Ectodermal cell (in vitro differentiated cells): ENCODE data around the gene MED8. TPM values are rescaled to one million over a fixed set of nuclear protein-coding genes. Genes with fewer than 3 reads are reported as not detected.
A peak's percentile ranks its signal among the peaks of the same experiment; 100 is the strongest.

ENCODE experiments used
- H3K27ac ChIP-seq: 2 replicates; pipeline ENCODE4 v1.7.0; 2013; ENCODE audit warnings: mild to moderate bottlenecking, low read depth, low read length; ENCODE audit not compliant: insufficient read depth, poor library complexity, severe bottlenecking
- H3K27me3 ChIP-seq: 2 replicates; pipeline ENCODE4 v1.7.0; 2013; ENCODE audit warnings: mild to moderate bottlenecking, low read length; ENCODE audit not compliant: insufficient read depth, control insufficient read depth, poor library complexity, severe bottlenecking
- H3K36me3 ChIP-seq: one replicate; pipeline ENCODE4 v1.7.0; 2013; ENCODE audit warnings: low read length; ENCODE audit not compliant: control insufficient read depth, insufficient read depth
- H3K4me1 ChIP-seq: one replicate; pipeline ENCODE4 v1.7.0; 2013; ENCODE audit warnings: low read length; ENCODE audit not compliant: control insufficient read depth, insufficient read depth
- H3K4me3 ChIP-seq: 2 replicates; pipeline ENCODE4 v1.7.0; 2013; ENCODE audit warnings: low read depth, low read length, control low read depth; ENCODE audit not compliant: insufficient read depth
- H3K9me3 ChIP-seq: 2 replicates; pipeline ENCODE4 v1.7.0; 2013; ENCODE audit warnings: mild to moderate bottlenecking, low read length, moderate library complexity; ENCODE audit not compliant: control insufficient read depth
- WGBS, 2 experiments: methylation state at CpG; one replicate each; pipeline ENCODE4 v1.1.7; 2013; ENCODE audit warnings: missing lambda C conversion rate in 2 of 2; 5-methylcytosine and 5-hydroxymethylcytosine counted together
- polyA plus RNA-seq, 4 experiments: library from polyadenylated mRNA; stranded (reverse); fragments of 50-300 nt; gene quantifications; one replicate each; pipeline ENCODE4 v1.2.3, GENCODE V29; 2013

The MED8 gene, protein sequence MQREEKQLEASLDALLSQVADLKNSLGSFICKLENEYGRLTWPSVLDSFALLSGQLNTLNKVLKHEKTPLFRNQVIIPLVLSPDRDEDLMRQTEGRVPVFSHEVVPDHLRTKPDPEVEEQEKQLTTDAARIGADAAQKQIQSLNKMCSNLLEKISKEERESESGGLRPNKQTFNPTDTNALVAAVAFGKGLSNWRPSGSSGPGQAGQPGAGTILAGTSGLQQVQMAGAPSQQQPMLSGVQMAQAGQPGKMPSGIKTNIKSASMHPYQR
- polyA plus RNA-seq (2013, experiment 1 of 4) = 24.8 TPM
- 22.7 TPM for polyA plus RNA-seq (2013, experiment 2 of 4)
- polyA plus RNA-seq (2013, experiment 3 of 4) = 18.6 TPM
- polyA plus RNA-seq (2013, experiment 4 of 4) = 18.9 TPM

DNA sequence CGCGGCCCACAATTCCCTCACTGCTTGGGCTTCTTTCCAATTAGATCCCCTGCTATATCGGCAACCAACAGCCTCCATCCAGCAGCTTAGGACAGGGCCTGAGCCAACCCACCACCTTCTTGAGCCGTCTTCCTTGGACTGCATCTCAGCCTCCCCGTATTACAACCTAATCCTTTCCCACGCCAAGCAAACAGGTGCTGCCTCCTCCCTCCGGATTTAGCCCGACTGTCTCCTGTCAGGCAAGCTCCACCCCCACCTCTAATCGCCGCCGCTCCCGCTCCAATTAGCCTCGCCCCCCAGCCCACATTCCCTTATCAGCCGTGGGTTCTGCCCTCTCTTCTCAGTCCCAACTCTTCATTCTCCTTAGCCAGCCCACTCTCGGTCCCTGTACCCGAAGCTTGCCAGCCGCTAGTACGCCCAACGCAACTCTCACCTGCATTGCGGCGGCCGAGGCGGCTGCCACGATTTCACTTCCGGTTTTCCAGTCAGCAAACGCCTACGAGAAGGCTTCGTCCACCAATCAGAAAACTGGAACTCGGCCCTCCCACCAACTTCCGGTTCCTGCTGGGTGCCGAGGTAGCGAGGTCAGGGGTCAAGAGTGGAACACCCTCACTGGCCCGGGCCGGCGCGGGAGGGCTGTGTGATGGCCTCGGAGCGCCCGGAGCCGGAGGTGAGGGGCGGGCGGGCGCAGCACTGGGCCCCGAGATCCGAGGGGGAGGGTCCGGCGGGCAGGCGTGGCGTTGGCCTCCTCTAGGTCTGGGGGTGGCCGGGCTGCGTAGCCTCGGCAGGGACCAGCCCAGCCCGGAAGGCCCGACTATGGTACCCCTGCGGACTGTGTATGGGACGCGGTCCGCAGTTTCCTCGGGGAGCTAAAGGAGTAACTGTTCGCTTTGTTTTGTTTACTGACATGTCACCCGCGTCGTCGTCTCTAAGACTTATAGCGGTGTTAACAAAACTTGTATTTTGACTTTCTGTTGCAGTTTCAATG, at the start of gene MED8, which contains the start of gene SZT2:
Gene MED8 (minus strand): TSS at position 475 of the 988 bp plus-strand sequence. CDS start 36 bp downstream, at position 439.
Gene SZT2 (plus strand): TSS at position 574 of the 988 bp plus-strand sequence. CDS start 70 bp downstream, at position 644.
- Histone ChIP-seq H3K36me3 (peaks cover 23% of the 10 kb centered on the region), H3K27ac (peak within 1 kb of the TSS; percentile 58), H3K9me3 (no peaks in the 10 kb centered on the region), H3K4me1 (peaks cover 10% of the 10 kb centered on the region), H3K27me3 (no peaks in the 10 kb centered on the region), H3K4me3 (peak within 1 kb of the TSS; percentile 66)
- WGBS, 2 experiments = 0 to 1% methylated on average over 65 of the region's 65 CpGs

DNA sequence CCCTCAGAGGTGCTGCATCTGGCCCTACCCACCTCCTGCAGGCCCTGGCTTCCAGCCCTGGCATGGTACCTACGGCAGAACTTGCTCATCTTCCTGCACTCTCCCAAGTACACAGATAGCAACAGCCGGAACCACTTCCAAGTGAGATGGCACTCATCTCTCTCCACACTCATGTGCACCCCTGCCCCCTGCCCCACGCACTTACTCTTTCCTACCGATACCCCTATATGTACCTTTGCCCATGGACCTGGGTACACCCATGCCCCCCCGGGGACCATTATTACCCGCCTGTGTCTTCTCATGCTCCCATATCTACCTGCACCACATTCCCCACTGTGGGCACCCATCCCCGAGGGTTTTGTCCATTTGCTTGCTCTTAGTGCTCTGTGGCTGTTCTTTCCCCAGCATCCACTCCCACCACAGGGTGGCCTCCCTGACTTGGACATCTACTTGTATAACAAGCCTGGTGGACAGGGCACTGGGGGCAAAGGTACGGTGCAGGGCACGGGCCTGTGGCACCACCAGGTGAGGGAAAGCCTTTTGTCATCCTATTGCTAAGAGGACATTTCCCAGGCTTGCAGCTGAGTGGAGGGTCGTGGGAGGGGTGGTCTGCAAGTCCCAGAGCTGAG, 49.5 kb upstream of the MED8 start:
- Histone ChIP-seq H3K4me3 (no peak overlapping the region), H3K4me1 (peaks cover 26% of the 10 kb centered on the region), H3K36me3 (peaks cover 10% of the 10 kb centered on the region), H3K27ac (no peak overlapping the region), H3K27me3 (no peaks in the 10 kb centered on the region), H3K9me3 (no peaks in the 10 kb centered on the region)
- 94 to 95% methylated on average over 10 of the region's 10 CpGs for whole genome bisulfite sequencing, 2 experiments

DNA sequence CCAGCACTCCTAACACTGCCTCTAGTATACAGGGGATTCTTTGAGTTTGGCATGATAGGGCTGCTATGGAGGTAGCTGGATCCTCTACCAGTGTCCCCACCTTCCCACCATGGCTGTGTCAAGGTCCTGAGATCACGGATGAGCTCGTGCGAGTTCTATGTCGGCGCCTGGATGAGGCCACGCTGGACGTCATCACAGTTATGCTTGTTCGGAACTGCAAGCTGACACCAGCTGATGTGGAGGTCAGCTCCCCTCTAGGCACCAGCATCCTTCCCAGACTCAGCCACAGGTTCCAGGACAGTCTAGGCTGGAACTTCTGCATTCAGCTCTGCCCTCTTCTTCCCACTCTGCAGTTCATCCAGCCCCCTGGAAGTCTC, 49.0 kb upstream of the MED8 start:
- H3K9me3 ChIP-seq = no peaks in the 10 kb centered on the region

DNA sequence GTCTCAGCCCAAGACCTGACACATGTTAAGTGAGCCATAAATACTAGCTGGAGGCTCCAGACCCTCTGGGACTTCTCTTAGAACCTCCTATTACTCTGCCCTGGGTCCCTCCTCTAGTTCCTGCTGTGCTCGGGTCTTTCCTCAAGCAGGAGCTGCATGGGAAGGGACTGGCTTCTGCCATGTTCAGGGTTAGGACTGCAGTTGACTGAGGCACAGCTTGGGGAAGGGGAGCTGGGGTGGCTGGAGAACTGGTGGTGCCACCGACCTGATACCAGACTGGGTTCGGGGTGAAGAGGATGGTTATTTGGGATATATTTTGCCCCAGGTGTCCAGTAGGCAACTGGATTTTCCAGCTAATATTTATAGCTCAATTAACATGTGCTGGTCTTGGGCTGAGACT, 48.4 kb upstream of the MED8 start:
- 89 to 95% methylated on average over 3 of the region's 3 CpGs for WGBS, 2 experiments

More for the DNA sequence above, 49.0 kb upstream of the MED8 start:
- H3K4me3 ChIP-seq = no peak overlapping the region
- H3K36me3 ChIP-seq = peaks cover 10% of the 10 kb centered on the region
- no peak overlapping the region for H3K27ac ChIP-seq
- no peaks in the 10 kb centered on the region for H3K27me3 ChIP-seq
- WGBS, 2 experiments = 93 to 97% methylated on average over 8 of the region's 8 CpGs
- H3K4me1 ChIP-seq = peaks cover 26% of the 10 kb centered on the region

DNA sequence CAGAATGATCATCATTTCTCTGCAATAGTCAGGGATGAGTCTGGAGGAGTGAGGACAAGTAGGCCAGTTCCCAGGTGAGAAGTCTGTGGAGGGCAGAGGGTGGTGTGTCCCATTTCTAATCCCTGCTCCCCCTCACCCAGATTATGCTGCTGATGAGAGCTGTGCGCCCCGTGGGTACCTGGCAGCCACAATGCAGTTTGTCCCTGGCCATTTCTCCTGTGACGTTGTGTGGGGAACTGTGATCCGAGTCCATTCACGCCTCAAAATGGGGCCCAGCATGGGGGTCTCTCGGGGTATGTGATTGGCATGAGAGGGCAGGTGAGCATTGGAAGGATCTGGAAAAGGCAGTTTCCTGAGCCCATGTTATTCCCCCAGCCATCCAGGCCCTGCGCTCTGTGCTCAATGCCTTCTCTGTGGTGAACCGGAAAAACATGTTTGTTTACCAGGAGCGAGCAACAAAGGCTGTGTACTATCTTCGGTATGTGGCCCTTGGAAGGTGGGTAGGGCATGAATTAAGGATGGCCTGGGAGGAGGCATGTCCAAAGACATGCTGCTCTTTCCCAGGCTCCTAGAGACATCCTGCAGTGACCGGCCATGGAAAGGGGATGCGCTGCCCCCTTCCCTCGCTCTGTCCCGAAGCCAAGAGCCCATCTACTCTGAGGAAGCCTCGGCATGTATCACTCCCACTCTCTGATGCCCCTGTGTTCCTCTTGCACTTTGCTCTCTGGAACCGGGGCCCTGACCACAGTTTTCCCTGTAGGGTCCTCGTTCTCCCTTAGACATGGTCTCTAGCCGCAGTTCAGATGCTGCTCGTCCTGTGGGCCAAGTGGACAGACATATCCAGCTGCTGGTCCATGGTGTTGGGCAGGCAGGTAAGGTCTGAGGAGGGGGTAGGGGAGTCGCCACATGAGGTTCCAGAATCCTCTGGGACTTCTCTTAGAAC, 47.7 kb upstream of the MED8 start:
- WGBS, 2 experiments = 94% methylated on average over 20 of the region's 20 CpGs
- no peaks in the 10 kb centered on the region for H3K27me3 ChIP-seq
- H3K9me3 ChIP-seq = no peaks in the 10 kb centered on the region
- no peak overlapping the region for H3K4me3 ChIP-seq
- H3K4me1 ChIP-seq = peaks cover 26% of the 10 kb centered on the region
- H3K27ac ChIP-seq = peak overlapping the region; percentile 28
- peaks cover 16% of the 10 kb centered on the region for H3K36me3 ChIP-seq

More for the DNA sequence above, 48.4 kb upstream of the MED8 start:
- H3K4me1 ChIP-seq = peaks cover 26% of the 10 kb centered on the region
- H3K27me3 ChIP-seq = no peaks in the 10 kb centered on the region
- no peak overlapping the region for H3K4me3 ChIP-seq
- H3K36me3 ChIP-seq = peaks cover 12% of the 10 kb centered on the region
- H3K27ac ChIP-seq = no peak overlapping the region
- H3K9me3 ChIP-seq = no peaks in the 10 kb centered on the region

DNA sequence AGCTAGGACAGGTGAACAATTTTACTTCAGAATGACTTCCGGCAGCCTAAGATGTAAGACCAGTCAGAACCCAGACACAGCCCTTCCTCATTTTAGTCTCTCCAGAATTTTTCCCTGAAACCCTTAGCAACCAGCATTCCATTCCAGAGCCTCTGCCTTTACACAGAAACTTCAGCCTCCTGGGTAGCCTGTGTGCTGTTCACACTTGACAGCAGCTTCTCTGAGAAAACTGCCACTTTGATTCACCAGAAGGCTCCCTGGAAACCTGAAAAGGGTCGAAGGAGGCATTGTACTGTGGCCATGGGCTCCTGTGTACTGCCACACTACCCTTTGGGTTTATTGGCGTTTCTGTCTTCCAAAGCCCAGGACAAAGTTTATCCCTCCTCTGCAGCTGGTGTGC, 46.8 kb upstream of the MED8 start:
- Histone ChIP-seq H3K9me3 (no peaks in the 10 kb centered on the region), H3K27ac (peak overlapping the region; percentile 71), H3K27me3 (no peaks in the 10 kb centered on the region), H3K4me3 (no peak overlapping the region), H3K4me1 (peaks cover 26% of the 10 kb centered on the region), H3K36me3 (peaks cover 24% of the 10 kb centered on the region)
- 60 to 69% methylated on average over 3 of the region's 3 CpGs for WGBS, 2 experiments

DNA sequence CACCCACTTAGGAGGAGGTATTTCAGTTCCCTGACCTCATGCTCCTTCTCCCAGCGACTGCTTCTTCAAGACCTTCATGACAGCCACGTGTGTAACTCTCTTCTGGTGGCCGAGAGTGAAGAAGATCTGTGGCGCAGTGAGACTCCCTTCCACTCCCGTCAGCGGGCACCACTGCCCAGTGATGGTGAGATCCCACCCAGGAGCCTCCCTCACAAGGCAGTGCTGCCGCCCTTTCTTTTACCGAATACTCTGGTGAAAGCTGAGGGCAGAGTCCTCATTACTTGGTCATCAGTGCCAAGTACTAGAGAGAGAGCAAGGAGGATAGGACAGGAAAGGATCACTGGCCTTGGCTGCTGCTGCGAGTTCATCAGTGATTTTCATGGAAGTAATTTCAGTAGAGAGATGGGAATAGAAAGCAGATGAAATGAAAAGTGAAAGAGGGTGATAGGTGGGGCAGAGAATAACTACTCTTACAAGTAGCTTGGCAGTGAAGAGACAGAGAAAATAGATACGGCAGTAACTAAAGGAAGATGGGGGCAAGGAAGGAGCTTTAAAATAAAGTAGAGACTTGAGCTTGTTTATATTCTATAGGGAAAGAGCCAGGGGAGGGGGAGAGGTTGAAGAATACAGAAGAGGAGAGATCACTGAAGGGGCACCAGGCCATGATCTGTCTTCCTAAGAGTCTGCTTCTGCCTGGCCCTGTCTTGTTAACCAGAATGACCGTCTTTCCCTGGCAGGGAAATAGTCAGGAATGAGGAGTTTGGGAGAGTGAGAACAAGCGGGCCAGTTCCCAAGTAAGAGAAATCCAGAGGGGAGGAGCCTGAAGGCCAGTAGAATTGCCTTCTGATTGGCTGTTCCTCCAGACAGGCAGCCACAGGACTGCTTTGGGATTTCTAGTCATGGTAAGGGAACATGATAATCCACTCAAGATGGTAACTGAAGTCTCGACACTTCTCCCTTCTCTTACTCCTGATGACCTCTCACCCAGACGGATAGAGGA, 45.8 kb upstream of the MED8 start:
- Histone ChIP-seq H3K36me3 (peaks cover 24% of the 10 kb centered on the region), H3K27ac (peak overlapping the region; percentile 71), H3K9me3 (no peaks in the 10 kb centered on the region), H3K4me3 (no peak overlapping the region), H3K4me1 (peaks cover 26% of the 10 kb centered on the region), H3K27me3 (no peaks in the 10 kb centered on the region)
- WGBS, 2 experiments = 87 to 90% methylated on average over 14 of the region's 14 CpGs

DNA sequence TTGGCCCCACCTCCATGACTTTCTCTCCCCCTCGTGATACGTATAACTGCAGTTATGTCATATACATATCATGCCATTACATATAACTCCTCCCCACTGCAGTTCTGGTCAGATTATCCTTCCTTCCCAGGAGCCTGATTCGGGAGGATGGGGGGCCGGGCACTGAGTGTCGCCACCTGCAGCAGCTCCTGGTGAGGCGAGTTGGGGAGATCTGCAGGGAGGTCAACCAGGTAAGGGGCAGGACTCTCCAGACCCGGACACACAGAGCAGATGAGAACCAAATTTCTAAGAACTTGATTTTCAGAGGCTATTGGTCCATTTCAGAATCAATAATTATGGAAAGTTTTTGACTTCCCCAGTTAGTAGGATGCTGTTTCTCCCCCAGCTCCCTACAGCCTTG, 44.7 kb upstream of the MED8 start:
- Histone ChIP-seq H3K27me3 (no peaks in the 10 kb centered on the region), H3K9me3 (no peaks in the 10 kb centered on the region), H3K36me3 (peaks cover 24% of the 10 kb centered on the region), H3K27ac (no peak overlapping the region), H3K4me1 (peaks cover 26% of the 10 kb centered on the region), H3K4me3 (no peak overlapping the region)
- 93 to 94% methylated on average over 7 of the region's 7 CpGs for WGBS, 2 experiments
